ENCODE data around the gene ZNF500.
A peak's percentile ranks its signal among the peaks of the same experiment; 100 is the strongest.
"Not testable (repeated sequence)": the region's sequence is repeated elsewhere in the genome, so short reads cannot be mapped to it uniquely, and the experiment has no call there.

ZNF500 gene

DNA sequence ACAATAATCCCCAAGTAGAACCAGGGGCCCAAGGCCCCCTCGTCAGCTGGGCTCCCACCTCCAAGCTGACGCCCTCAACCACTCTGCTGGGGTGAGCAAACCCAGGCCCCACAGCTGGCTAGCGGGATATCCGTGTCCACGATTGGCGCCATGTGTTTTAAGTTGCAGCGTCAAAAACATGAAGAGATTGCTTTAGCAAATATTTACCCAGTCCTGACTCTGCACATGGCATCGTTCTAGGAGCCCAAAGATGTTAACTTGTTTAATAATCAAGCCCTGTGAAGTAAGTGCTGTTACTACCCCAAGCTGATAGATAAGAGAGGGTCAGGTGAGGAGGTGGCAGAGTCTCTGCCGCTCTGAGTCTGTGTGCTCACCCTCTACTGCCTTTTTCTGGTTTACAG, 21.5 kb upstream of the ZNF500 start:
- FAIRE-seq (no peak), DNase-seq (ENCODE audit: insufficient read length, low spot score) (no peak)
- no peak for TF ChIP-seq POLR2A (IDR thresholded peaks at IDR 0.05; ENCODE audit: low read depth, low read length)

DNA sequence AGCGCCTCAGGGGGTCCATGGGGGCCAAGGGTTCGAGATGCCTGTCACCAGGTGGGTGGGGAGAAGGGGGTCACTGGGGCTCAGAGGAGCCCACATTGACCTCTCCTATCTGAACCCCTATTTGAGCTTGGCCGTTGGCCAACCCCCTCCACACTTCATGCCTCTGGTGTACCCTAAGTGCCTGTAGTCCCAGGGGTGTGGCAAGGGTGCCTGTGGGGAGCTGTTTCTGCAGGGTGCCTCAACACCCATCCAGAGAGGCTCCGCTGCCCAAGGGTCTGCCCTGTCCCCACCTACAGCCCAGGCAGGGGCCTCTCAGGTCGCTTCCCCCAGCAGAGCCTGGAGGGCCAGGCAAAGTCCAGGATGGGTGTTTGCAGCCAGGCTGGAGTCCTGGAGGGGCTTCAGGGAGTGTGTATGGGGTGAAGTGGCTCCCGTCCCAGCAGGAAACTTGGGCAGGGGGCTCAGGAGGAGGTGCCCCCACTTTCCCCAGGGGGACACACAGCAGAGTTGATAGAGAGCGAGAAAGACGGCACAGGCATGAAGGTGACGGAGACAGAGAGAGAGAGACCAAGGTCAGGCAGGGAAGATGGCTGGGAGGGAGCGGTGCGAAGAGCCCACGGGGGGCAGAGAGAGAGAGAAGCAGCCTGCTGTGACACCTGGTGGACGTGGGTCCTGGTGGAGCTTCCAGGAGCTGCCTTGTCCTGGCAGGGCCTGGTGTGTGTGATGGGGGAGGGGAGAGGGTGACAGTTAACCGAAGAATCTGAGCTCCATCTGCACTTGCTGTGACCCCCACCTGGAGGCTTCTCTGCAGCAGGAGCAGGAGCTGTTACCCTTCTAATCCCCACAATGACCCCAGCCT, 20.9 kb upstream of the ZNF500 start, which contains the start of gene SEPTIN12:
Gene SEPTIN12, minus strand, starts transcription at position 719 of the 856 bp plus-strand sequence. Its CDS starts 700 bp downstream, at position 19.
- DNase-seq (ENCODE audit: insufficient read length, low spot score) (no peak), FAIRE-seq (no peak)
- no peak for TF ChIP-seq POLR2A (IDR thresholded peaks at IDR 0.05; ENCODE audit: low read depth, low read length)

DNA sequence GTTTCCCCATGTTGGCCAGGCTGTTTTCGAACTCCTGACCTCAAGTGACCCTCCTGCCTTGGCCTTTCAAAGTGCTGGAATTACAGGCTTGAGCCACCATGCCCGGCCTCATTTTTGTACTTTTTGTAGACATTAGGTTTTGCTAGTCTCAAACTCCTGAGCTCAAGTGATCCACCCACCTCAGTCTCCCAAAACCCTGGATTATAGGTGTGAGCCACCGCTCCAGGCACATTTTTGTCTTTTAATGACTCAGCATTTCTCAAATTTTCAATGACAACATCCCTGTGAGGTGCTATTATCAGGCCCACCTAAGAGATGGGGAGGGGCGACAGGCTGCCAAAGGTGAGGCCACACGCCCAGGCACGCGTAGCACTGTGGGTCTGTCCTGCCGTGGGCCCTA, 20.1 kb upstream of the ZNF500 start:
- no peak for TF ChIP-seq POLR2A (IDR thresholded peaks at IDR 0.05; ENCODE audit: low read depth, low read length)
- DNase-seq (ENCODE audit: insufficient read length, low spot score) (no peak), FAIRE-seq (no peak)

DNA sequence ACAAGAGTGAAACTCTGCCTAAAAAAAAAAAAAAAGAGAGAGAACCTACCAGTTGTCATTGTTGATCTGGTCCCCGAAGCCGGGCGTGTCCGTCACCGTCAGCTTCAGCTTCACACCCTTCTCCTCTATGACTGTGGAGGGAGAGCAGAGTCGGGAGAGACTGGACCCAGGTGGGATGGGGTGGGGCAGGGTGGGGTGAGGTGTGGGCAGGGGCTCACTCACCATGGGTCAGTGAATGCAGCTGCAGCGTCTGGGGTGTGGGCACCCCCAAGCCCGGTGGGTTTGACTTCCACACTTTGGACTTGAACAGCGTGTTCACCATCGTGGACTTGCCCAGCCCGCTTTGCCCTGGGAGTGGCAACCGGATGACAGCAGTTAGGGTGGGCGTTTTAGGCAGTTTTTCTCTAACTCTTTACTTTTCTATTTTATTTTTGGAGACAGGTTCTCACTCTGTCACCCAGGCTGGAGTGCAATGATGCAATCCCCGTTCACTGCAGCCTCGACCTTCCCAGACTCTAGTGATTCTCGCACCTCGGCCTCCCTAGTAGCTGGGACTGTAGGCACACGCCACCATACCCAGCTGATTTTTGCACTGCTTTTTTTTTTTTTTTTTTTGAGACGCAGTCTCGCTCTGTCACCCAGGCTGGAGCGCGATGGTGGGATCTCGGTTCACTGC, 18.9 kb upstream of the ZNF500 start:
- DNase-seq (ENCODE audit: insufficient read length, low spot score) (no peak), FAIRE-seq (no peak)
- no peak for TF ChIP-seq POLR2A (IDR thresholded peaks at IDR 0.05; ENCODE audit: low read depth, low read length)

DNA sequence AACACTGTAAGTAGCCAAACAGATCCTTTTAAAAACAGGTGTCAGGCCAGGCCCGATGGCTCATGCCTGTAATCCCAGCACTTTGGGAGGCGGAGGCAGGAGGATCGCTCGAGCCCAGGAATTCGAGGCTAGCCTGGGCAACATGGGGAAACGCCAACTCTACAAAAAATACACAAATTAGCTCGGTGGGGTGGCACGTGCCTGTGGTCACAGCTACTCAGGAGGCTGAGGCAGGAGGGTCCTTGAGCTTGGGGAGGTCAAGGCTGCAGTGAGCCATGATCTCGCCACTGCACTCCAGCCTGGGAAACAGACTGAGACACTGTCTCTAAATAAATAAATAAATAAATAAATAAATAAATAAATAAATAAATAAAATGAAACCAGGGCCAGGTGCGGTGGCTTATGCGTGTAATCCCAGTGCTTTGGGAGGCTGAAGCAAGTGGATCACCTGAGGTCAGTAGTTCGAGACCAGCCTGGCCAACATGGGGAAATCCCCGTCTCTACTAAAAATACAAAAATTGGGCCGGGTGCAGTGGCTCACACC, 17.6 kb upstream of the ZNF500 start:
- FAIRE-seq; DNase-seq (ENCODE audit: insufficient read length, low spot score): not testable (repeated sequence)

DNA sequence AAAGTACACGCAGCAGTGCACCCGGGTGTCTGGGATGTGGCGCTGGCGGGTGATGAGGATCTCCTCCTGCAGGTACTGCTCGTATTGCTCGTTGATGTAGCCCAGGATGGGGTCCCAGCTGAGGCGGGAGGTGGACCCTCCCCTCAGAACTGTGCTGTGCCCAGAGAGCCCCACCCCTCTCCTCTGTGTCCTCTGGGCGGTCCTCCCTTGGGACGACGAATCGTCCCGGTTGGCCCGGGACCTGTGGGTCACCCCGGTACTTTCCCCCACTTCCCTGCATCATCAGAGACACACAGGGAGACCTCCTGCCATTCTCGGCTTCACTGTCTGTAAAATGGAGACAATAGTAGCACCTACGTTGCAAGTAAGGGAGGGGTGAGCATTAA, 17.0 kb upstream of the ZNF500 start:
- FAIRE-seq (no peak), DNase-seq (ENCODE audit: insufficient read length, low spot score) (no peak)
- TF ChIP-seq POLR2A (IDR thresholded peaks at IDR 0.05; ENCODE audit: low read depth, low read length): no peak

DNA sequence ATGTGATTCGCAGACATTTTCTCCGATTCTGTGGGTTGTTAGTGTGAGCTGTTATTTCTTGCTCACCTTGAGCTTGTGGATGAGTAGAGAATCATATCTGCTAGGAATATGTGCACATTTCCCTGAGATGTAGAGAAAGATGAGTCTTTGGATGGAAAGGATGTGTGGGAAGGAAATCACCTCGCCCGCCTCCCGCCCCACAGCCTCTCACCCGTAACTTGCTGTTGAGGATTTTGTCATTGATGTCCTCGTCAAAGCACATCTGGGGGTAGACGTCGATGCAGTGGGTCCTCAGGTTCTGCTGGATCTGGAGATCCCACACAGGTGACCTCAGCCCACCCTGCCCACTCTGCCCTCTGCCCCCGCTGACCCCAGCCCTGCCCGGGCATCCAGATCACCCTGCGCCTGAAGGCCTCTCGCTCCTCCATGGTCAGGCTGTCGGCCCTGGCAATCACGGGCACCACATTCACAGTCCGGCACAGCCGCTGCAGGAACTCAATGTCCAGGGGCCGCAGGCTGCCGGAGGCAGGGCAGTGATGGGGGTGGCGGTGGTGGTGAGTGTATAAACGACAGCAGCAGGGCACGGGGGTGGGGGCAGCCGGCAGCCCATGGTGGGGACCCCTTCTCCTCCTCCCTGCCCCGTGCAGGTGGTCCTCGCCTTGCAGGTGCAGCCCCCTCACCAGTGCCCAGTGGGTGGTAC, 16.4 kb upstream of the ZNF500 start:
- DNase-seq (ENCODE audit: insufficient read length, low spot score) (no peak), FAIRE-seq (no peak)

DNA sequence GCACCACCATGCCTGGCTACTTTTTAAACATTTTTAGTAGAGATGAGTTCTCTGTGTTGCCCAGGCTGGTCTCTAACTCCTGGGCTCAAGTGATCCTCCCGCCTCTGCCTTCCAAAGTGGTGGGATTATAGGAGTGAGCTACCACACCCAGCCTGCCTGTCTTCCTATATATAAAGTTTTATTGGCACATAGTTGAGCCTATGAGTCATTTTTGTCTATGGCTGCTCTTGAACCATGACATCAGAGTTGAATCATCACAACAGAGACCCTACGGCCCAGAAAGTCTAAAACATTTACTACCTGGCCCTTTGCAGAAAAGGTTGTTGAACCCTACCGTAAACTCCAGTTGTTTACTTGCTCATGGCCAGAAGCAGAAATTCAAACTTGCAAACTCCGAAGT, 13.3 kb upstream of the ZNF500 start:
- no peak for FAIRE-seq
- no peak for TF ChIP-seq POLR2A (IDR thresholded peaks at IDR 0.05; ENCODE audit: low read depth, low read length)
- DNase-seq (ENCODE audit: insufficient read length, low spot score): peak; percentile 36

More for the DNA sequence above, 16.4 kb upstream of the ZNF500 start:
- TF ChIP-seq POLR2A (IDR thresholded peaks at IDR 0.05; ENCODE audit: low read depth, low read length): no peak

DNA sequence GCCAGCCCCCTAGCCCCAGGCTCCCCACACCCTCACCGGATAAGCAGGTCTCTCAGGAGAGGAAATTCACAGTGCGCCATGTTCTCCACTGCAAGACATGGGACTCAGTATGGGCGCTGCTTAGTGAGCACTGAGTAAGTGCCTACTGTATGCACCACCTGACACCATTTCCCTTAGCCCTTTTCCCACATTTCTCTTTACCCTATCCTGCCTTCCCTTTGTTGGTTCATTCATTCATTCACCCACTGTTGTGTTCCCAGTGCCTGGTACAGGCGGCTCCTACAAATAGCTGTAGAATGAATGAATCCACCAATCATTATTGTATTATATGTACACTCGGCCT, 11.1 kb upstream of the ZNF500 start:
- TF ChIP-seq POLR2A (IDR thresholded peaks at IDR 0.05; ENCODE audit: low read depth, low read length): no peak
- no peak for DNase-seq (ENCODE audit: insufficient read length, low spot score)
- no peak for FAIRE-seq

DNA sequence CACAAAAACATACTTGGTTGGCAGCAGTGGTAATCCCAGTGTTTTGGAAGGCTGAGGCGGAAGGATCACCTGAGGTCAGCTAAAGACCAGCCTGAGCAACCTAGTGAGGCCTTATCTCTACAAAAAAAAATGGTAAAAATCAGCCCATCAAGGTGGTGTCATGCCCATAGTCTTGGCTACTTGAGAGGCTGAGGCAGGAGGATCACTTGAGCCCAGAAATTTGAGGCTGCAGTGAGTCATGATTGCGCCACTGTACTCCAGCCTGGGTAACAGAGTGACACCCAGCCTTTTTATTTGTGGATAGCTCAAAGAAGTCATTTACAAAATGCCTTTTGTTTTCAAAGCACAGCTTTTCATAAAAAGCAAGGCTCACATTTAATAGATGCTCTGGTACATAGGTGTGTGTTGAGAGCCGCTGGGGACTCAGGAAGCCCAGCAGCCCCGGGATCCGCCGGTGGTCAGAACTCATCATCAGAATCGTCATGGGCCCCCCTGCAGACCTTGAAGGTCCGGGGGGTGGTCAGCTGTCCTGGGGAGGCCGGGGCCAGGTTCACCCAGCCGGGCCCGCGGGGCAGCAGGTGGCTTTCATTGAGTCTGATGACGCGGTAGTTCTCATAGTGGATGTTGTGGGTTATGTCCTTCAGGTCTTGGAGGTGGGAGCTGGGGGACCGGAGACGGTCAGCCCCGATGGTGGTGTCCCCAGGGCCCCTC, 10.5 kb upstream of the ZNF500 start:
- no peak for TF ChIP-seq POLR2A (IDR thresholded peaks at IDR 0.05; ENCODE audit: low read depth, low read length)
- FAIRE-seq (no peak), DNase-seq (ENCODE audit: insufficient read length, low spot score) (no peak)

DNA sequence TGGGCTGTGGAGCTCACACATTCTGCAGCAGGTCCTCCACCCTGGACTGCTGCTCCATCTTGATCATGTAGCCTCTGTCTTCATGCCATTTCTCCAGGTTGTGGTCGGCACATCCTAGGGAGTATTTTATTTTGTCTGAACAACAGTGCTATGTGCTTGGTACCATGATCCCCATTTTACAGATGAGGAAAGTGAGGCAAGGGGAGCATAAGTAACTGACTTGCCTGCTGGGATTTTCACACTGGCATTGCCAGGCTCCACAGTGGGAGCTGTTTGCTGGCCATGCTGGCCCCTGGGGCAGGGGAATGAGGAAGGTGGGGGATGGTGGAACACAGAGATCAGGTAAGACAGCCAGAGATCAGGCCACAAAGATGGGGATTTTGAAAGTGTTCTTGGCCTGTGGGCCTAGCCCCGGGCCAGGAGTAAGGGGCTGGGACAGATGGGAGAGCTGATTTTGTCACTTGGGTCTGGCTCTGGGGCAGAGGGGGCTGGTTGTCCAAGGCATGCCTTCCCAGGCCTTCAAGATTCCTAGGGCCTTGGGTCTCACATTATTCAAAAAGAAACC, 9.3 kb upstream of the ZNF500 start:
- no peak for TF ChIP-seq POLR2A (IDR thresholded peaks at IDR 0.05; ENCODE audit: low read depth, low read length)
- no peak for DNase-seq (ENCODE audit: insufficient read length, low spot score)
- no peak for FAIRE-seq

DNA sequence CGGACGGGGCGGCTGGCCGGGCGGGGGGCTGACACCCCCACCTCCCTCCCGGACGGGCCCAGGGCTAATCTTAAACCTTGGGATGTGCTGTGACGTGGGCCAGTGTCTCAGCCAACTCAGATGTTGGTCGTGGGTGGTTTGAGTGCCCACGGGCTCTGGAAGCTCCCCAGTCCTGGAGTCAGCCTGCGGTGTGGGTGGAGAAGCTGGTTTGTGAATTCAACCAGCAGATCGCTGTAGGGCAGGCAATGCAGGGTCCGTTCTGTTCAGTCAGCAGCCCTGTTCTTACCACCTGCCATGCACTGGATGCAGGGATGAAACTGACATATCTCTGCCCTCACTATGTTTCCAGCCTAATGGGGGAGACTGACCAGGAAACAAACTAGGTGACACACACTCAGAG, 8.0 kb upstream of the ZNF500 start:
- FAIRE-seq (no peak), DNase-seq (ENCODE audit: insufficient read length, low spot score) (no peak)
- TF ChIP-seq POLR2A (IDR thresholded peaks at IDR 0.05; ENCODE audit: low read depth, low read length): no peak

DNA sequence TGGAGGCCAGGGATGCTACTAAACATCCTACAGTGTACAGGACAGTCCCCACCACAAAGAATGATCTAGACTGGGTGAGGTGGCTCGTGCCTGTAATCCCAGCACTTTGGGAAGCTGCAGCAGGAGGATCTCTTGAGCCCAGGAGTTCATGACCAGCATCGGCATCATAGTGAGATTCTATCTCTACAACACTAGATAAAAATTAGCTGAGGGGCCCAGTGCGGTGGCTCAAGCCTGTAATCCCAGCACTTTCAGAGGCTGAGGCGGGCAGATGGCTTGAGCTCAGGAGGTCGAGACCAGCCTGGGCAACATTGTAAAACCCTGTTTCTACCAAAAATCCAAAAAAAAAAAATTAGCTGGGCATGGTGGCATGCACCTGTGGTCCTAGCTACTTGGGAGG, 5.4 kb upstream of the ZNF500 start:
- DNase-seq (ENCODE audit: insufficient read length, low spot score) (no peak), FAIRE-seq (no peak)
- TF ChIP-seq POLR2A (IDR thresholded peaks at IDR 0.05; ENCODE audit: low read depth, low read length): no peak

Measured in H54 (cell line).